H1 (cell line): ENCODE data around the gene TACSTD2. TPM values are rescaled to one million over a fixed set of nuclear protein-coding genes. Genes with fewer than 3 reads are reported as not detected.

ENCODE experiments used
- CTCF ChIA-PET: fragments of 300-600 bp; sonication (Branson Sonifier 250); formaldehyde crosslinking; loops from one replicate; lab custom pipeline; 2021; ENCODE audit not compliant: partially characterized antibody; lab: Charles Lee
- POLR2A ChIA-PET: fragments of 300-600 bp; sonication (Branson Sonifier 250); formaldehyde crosslinking; loops from one replicate; lab custom pipeline; 2021; ENCODE audit warnings: inconsistent platforms; ENCODE audit not compliant: partially characterized antibody; lab: Charles Lee
- DNase-seq, 2 experiments: peaks; one replicate each; pipeline versions ENCODE4 v3.0.0 to v3.0.0-alpha.2; 2010 to 2022; ENCODE audit warnings: low spot score in 2 of 2, low read depth in 1 of 2, mixed read lengths in 1 of 2
- FAIRE-seq: peaks from 2 replicates; lab custom pipeline; 2011; peaks lifted over from hg19 to GRCh38; lab: Jason Lieb, UNC
- H2AFZ ChIP-seq: 2 replicates; pipeline ENCODE4 v1.8.1; 2012; ENCODE audit warnings: low read length, inconsistent platforms
- H2AK5ac ChIP-seq: 2 replicates; pipeline ENCODE4 v1.6.1; 2013; ENCODE audit warnings: low read depth, low read length
- H2BK120ac ChIP-seq: replicated peaks from 2 replicates; pipeline ENCODE3; 2013; ENCODE audit warnings: low read depth, low read length, inconsistent platforms
- H2BK12ac ChIP-seq: 2 replicates; pipeline ENCODE4 v1.6.1; 2013; ENCODE audit warnings: low read depth, low read length
- H2BK15ac ChIP-seq: 2 replicates; pipeline ENCODE4 v1.6.1; 2013; ENCODE audit warnings: low read length
- H2BK20ac ChIP-seq: 2 replicates; pipeline ENCODE4 v1.6.1; 2013; ENCODE audit warnings: low read length
- H2BK5ac ChIP-seq: 2 replicates; pipeline ENCODE4 v1.6.1; 2013; ENCODE audit warnings: low read depth, low read length
- H3K14ac ChIP-seq: 2 replicates; pipeline ENCODE4 v1.6.1; 2013; ENCODE audit warnings: inconsistent platforms; ENCODE audit not compliant: insufficient read length
- H3K18ac ChIP-seq: 2 replicates; pipeline ENCODE4 v1.6.1; 2013; ENCODE audit warnings: low read length; ENCODE audit errors: extremely low read depth
- H3K23ac ChIP-seq: 2 replicates; pipeline ENCODE4 v1.6.1; 2013; ENCODE audit warnings: inconsistent platforms; ENCODE audit not compliant: insufficient read length
- H3K23me2 ChIP-seq: 2 replicates; pipeline ENCODE4 v1.6.1; 2013; ENCODE audit warnings: low read depth, low read length
- H3K27ac ChIP-seq: 2 replicates; pipeline ENCODE4 v1.6.1; 2011; ENCODE audit warnings: low read depth, low read length, inconsistent platforms
- H3K27me3 ChIP-seq, 4 experiments: replicated peaks in 1 of 4; 1 replicate in 1 of 4; 2 replicates in 3 of 4; pipeline versions ENCODE4 v1.6.1 to v1.8.1; 2011 to 2013; ENCODE audit warnings: low read length in 3 of 4, mild to moderate bottlenecking in 3 of 4, inconsistent platforms in 2 of 4, mixed read lengths in 2 of 4, moderate library complexity in 1 of 4; ENCODE audit not compliant: control insufficient read depth in 3 of 4, insufficient read depth in 3 of 4; ENCODE audit errors: extremely low read depth in 1 of 4
- H3K36me3 ChIP-seq, 4 experiments: 2 replicates each; pipeline versions ENCODE4 v1.6.1 to v1.8.1; 2011 to 2013; ENCODE audit warnings: mild to moderate bottlenecking in 4 of 4, low read length in 3 of 4, moderate library complexity in 2 of 4, control low read depth in 1 of 4, inconsistent platforms in 1 of 4; ENCODE audit not compliant: insufficient read depth in 4 of 4, control insufficient read depth in 2 of 4
- H3K4ac ChIP-seq: replicated peaks from 2 replicates; pipeline ENCODE3; 2013; ENCODE audit warnings: low read length, low read depth, mixed read lengths, inconsistent platforms; ENCODE audit not compliant: insufficient read length
- H3K4me1 ChIP-seq, 4 experiments: replicated peaks in 1 of 4; 1 replicate in 1 of 4; 2 replicates in 3 of 4; pipeline versions ENCODE4 v1.6.1 to v1.8.1; 2011 to 2013; ENCODE audit warnings: low read length in 3 of 4, inconsistent platforms in 2 of 4, mixed read lengths in 1 of 4; ENCODE audit not compliant: insufficient read depth in 4 of 4, control insufficient read depth in 3 of 4
- H3K4me2 ChIP-seq, 2 experiments: 2 replicates each; pipeline versions ENCODE4 v1.6.1 to v1.8.1; 2011 to 2013; ENCODE audit warnings: low read depth in 2 of 2, low read length in 2 of 2, control low read depth in 1 of 2, inconsistent platforms in 1 of 2, mild to moderate bottlenecking in 1 of 2; ENCODE audit not compliant: insufficient read depth in 1 of 2
- H3K4me3 ChIP-seq, 4 experiments: fragments of 200-600, 300-600 bp in 1 of 4; sonication (generic), shearing (Covaris generic), sonication (Bioruptor Twin) in 1 of 4; 2 replicates each; pipeline versions ENCODE4 v1.5.1 to v1.8.1; 2011 to 2016; ENCODE audit warnings: low read length in 4 of 4, low read depth in 3 of 4, control low read depth in 2 of 4, inconsistent platforms in 2 of 4, mild to moderate bottlenecking in 2 of 4, mixed read lengths in 1 of 4, moderate library complexity in 1 of 4; ENCODE audit not compliant: insufficient read depth in 2 of 4; ENCODE audit errors: extremely low read depth in 1 of 4
- H3K56ac ChIP-seq: replicated peaks from 2 replicates; pipeline ENCODE3; 2013; ENCODE audit warnings: low read depth, mild to moderate bottlenecking, mixed read lengths, low read length, inconsistent platforms; ENCODE audit not compliant: insufficient read length
- H3K79me1 ChIP-seq: 2 replicates; pipeline ENCODE4 v1.6.1; 2013; ENCODE audit warnings: low read depth, low read length, control low read depth
- H3K79me2 ChIP-seq, 2 experiments: 2 replicates each; pipeline versions ENCODE4 v1.6.1 to v1.8.1; 2012 to 2013; ENCODE audit warnings: low read length in 2 of 2, mild to moderate bottlenecking in 2 of 2, inconsistent platforms in 1 of 2; ENCODE audit not compliant: insufficient read depth in 2 of 2, control insufficient read depth in 1 of 2
- H3K9ac ChIP-seq, 4 experiments: replicated peaks in 1 of 4; 1 replicate in 1 of 4; 2 replicates in 3 of 4; pipeline versions ENCODE4 v1.6.1 to v1.8.1; 2011 to 2013; ENCODE audit warnings: low read depth in 3 of 4, low read length in 3 of 4, control low read depth in 2 of 4, mild to moderate bottlenecking in 2 of 4, moderate library complexity in 2 of 4, inconsistent platforms in 1 of 4; ENCODE audit errors: extremely low read depth in 1 of 4
- H3K9me3 ChIP-seq, 2 experiments: 2 replicates each; pipeline versions ENCODE4 v1.6.1 to v1.8.1; 2012 to 2013; ENCODE audit warnings: mild to moderate bottlenecking in 2 of 2, moderate library complexity in 2 of 2, control low read depth in 1 of 2, inconsistent platforms in 1 of 2, low read depth in 1 of 2, low read length in 1 of 2, mixed read lengths in 1 of 2; ENCODE audit not compliant: insufficient read depth in 2 of 2
- H4K20me1 ChIP-seq, 2 experiments: replicated peaks in 1 of 2; 2 replicates each; pipeline versions ENCODE3 to v1.8.1; 2011 to 2013; ENCODE audit warnings: inconsistent platforms in 2 of 2, low read length in 2 of 2, mild to moderate bottlenecking in 1 of 2; ENCODE audit not compliant: insufficient read depth in 2 of 2, control insufficient read depth in 1 of 2
- H4K5ac ChIP-seq: 2 replicates; pipeline ENCODE4 v1.6.1; 2013; ENCODE audit warnings: low read length, low read depth, mixed read lengths, inconsistent platforms; ENCODE audit not compliant: insufficient read length
- H4K8ac ChIP-seq: 2 replicates; pipeline ENCODE4 v1.8.0; 2013; ENCODE audit warnings: mild to moderate bottlenecking, moderate library complexity, low read length, inconsistent platforms; ENCODE audit not compliant: insufficient read depth; ENCODE audit errors: extremely low read depth
- H4K91ac ChIP-seq: replicated peaks from 2 replicates; pipeline ENCODE3; 2013; ENCODE audit warnings: low read length, mixed read lengths, inconsistent platforms; ENCODE audit not compliant: insufficient read length
- ATF3 ChIP-seq: IDR thresholded peaks from 2 replicates; pipeline ENCODE4 v1.6.1; 2011; ENCODE audit warnings: low read depth, mild to moderate bottlenecking, low read length; ENCODE audit not compliant: insufficient read depth
- BRCA1 ChIP-seq: IDR thresholded peaks from 2 replicates; pipeline ENCODE4 v1.6.1; 2012; ENCODE audit warnings: low read depth, low read length, improper control_type of control experiment
- CBX5 ChIP-seq: fragments of 300-800, 300-1000 bp; sonication (generic); IDR thresholded peaks from 2 replicates; pipeline ENCODE4 v1.7.1; 2016; ENCODE audit warnings: antibody characterized with exemption, low read length, low read depth
- CHD1 ChIP-seq: IDR thresholded peaks from 2 replicates; pipeline ENCODE4 v1.6.1; 2012; ENCODE audit warnings: low read depth, low read length, improper control_type of control experiment
- CREB1 ChIP-seq: IDR thresholded peaks from 2 replicates; pipeline ENCODE4 v1.6.1; 2012; ENCODE audit warnings: inconsistent platforms
- GABPA ChIP-seq: IDR thresholded peaks from 2 replicates; pipeline ENCODE4 v1.6.1; 2011; ENCODE audit warnings: mild to moderate bottlenecking, low read length, moderate library complexity, borderline replicate concordance; ENCODE audit not compliant: insufficient read depth
- POLR2A ChIP-seq, 2 experiments: IDR thresholded peaks; 1 replicate in 1 of 2; 2 replicates in 1 of 2; pipeline ENCODE4 v1.6.1; 2011; ENCODE audit warnings: low read depth in 2 of 2, low read length in 2 of 2, mild to moderate bottlenecking in 2 of 2; ENCODE audit errors: control extremely low read depth in 1 of 2
- RBBP5 ChIP-seq: IDR thresholded peaks from 2 replicates; pipeline ENCODE4 v1.7.1; 2012; ENCODE audit warnings: low read depth, mild to moderate bottlenecking, inconsistent platforms, low read length, moderate library complexity, borderline replicate concordance
- RFX5 ChIP-seq: IDR thresholded peaks from 2 replicates; pipeline ENCODE4 v1.6.1; 2011; ENCODE audit warnings: low read depth, low read length, improper control_type of control experiment, borderline replicate concordance
- SIN3A ChIP-seq, 2 experiments: IDR thresholded peaks in 1 of 2; conservative IDR thresholded peaks in 1 of 2; 2 replicates each; pipeline ENCODE4 v1.6.1; 2011 to 2012; ENCODE audit warnings: low read length in 2 of 2, improper control_type of control experiment in 1 of 2, low read depth in 1 of 2, mild to moderate bottlenecking in 1 of 2
- SIX5 ChIP-seq: IDR thresholded peaks from 2 replicates; pipeline ENCODE4 v1.6.1; 2011; ENCODE audit warnings: mild to moderate bottlenecking, low read depth, low read length
- SRF ChIP-seq: IDR thresholded peaks from 2 replicates; pipeline ENCODE4 v1.6.1; 2011; ENCODE audit warnings: mild to moderate bottlenecking, low read depth, low read length, moderate library complexity
- TAF7 ChIP-seq: optimal IDR thresholded peaks from 2 replicates; pipeline ENCODE3; 2011; ENCODE audit warnings: low read depth, mild to moderate bottlenecking, inconsistent platforms, low read length, moderate library complexity, borderline replicate concordance
- USF2 ChIP-seq: IDR thresholded peaks from 2 replicates; pipeline ENCODE4 v1.6.1; 2011; ENCODE audit warnings: low read length, improper control_type of control experiment
- WGBS, 2 experiments: shearing (Covaris generic) in 1 of 2; methylation state at CpG; one replicate each; pipeline versions ENCODE4 v1.1.6 to v1.1.7; 2013 to 2015; ENCODE audit warnings: low lambda C conversion rate in 2 of 2, mixed read lengths in 2 of 2, inconsistent platforms in 1 of 2, low coverage in 1 of 2, missing lambda C conversion rate in 1 of 2; ENCODE audit not compliant: insufficient replicate concordance in 2 of 2, insufficient coverage in 1 of 2, insufficient read length in 1 of 2; ENCODE audit errors: extremely low coverage in 1 of 2, missing lambda C conversion rate in 1 of 2; 5-methylcytosine and 5-hydroxymethylcytosine counted together
- polyA plus RNA-seq, 7 experiments: library from polyadenylated mRNA; depleted of rRNA in 3 of 7; stranded (reverse) in 5 of 7; unstranded in 2 of 7; fragments of >200 nt in 5 of 7; fragments of 200-250 nt in 2 of 7; gene quantifications; 1 replicate in 5 of 7; 2 replicates in 1 of 7; 4 replicates in 1 of 7; pipeline versions ENCODE4 v1.2.1 to v1.2.3, GENCODE V29; 2011 to 2013; ENCODE audit warnings: missing spikeins in 2 of 7, mixed read lengths in 2 of 7
- total RNA-seq: library from RNA; stranded (reverse); fragmentation: NEBNext Ultra II Directional; extraction: Animal tissue kit (Norgen Biotek cat#: 25700); gene quantifications from 2 replicates; pipeline ENCODE4 v1.2.1, GENCODE V29; 2021

The TACSTD2 gene
- total and polyA plus RNA-seq, 2 of the 8 experiments (the other 6 are each of a cell fraction or from before 2014, with no cell fraction given), result 0.76 to 0.85 TPM

GRCh38 chr1:58597996-58598395, 20.9 kb upstream of the TACSTD2 start:
- Histone ChIP-seq H3K4me2 (no peak overlapping the region), H3K79me1 (no peaks in the 10 kb centered on the region), H3K9me3 (no peaks in the 10 kb centered on the region), H3K14ac (no peak overlapping the region), H3K56ac (no peak overlapping the region), H3K36me3 (no peaks in the 10 kb centered on the region), H3K79me2 (no peaks in the 10 kb centered on the region), H3K27ac (no peak overlapping the region), H2AK5ac (no peak overlapping the region), H4K20me1 (no peaks in the 10 kb centered on the region), H3K23ac (no peak overlapping the region), H4K8ac (no peak overlapping the region), H2BK5ac (no peak overlapping the region), H2AFZ (no peak overlapping the region), H2BK12ac (no peak overlapping the region), H2BK20ac (no peak overlapping the region), H3K4me1 (no peaks in the 10 kb centered on the region), H4K91ac (no peak overlapping the region), H2BK120ac (no peak overlapping the region), H3K4ac (no peak overlapping the region), H2BK15ac (no peak overlapping the region), H3K9ac (no peak overlapping the region), H3K23me2 (no peaks in the 10 kb centered on the region), H4K5ac (no peak overlapping the region), H3K27me3 (no peaks in the 10 kb centered on the region; a peak in 1 of 7 replicates), H3K18ac (no peak overlapping the region), H3K4me3 (no peak overlapping the region)
- ChIA-PET CTCF (interaction anchor here (0.9 to 1.2 kb wide), 3 partner anchors 9 to 55 kb away, joined by 4 to 5 read pairs (median 4); no protein-coding TSS in a partner anchor), POLR2A (no interaction called here)
- DNase-seq (no peak), FAIRE-seq (no peak)
- 93% methylated on average over 6 of the region's 6 CpGs; no CpG with 5 or more reads in 1 of the 2 experiments for WGBS, 2 experiments
- no peak for TF ChIP-seq CREB1
- no peak for TF ChIP-seq CHD1
- no peak for TF ChIP-seq RFX5
- TF ChIP-seq RBBP5, result no peak
- no peak for TF ChIP-seq SIX5
- no peak for TF ChIP-seq GABPA
- no peak for TF ChIP-seq POLR2A (IDR thresholded peaks at IDR 0.05; ENCODE audit: control extremely low read depth in 1 of 2, low read depth in 2 of 2, low read length in 2 of 2)
- no peak for TF ChIP-seq CBX5
- TF ChIP-seq BRCA1, result no peak
- no peak for TF ChIP-seq SIN3A (conservative IDR thresholded peaks at IDR 0.05 in 1 of 2, IDR thresholded peaks at IDR 0.05 in 1 of 2; ENCODE audit: low read depth in 1 of 2, low read length in 2 of 2)
- no peak for TF ChIP-seq SRF
- TF ChIP-seq TAF7, result no peak
- no peak for TF ChIP-seq ATF3
- TF ChIP-seq USF2, result no peak
